Measurements from ENCODE around the gene SLFN5. TPM values are rescaled to one million over a fixed set of nuclear protein-coding genes. Genes with fewer than 3 reads are reported as not detected.

The SLFN5 gene
- total and polyA plus RNA-seq, 2 of the 13 experiments (the other 11 are each of a cell fraction or from before 2014, with no cell fraction given) = 0.25 to 0.35 TPM

GRCh38 chr17:35242805-35243560 is at the start of gene SLFN5 (continued):
- TF ChIP-seq ZNF597 (CRISPR knock-in tag; IDR thresholded peaks at IDR 0.05) = no peak
- TF ChIP-seq HHEX (CRISPR knock-in tag; IDR thresholded peaks at IDR 0.05) = no peak
- TF ChIP-seq MEF2D (CRISPR knock-in tag; IDR thresholded peaks at IDR 0.05) = no peak
- TF ChIP-seq FOXA3 (CRISPR knock-in tag; IDR thresholded peaks at IDR 0.05) = no peak
- TF ChIP-seq ZNF75D (CRISPR knock-in tag; IDR thresholded peaks at IDR 0.05; ENCODE audit: borderline replicate concordance) = no peak
- TF ChIP-seq THAP7 (CRISPR knock-in tag; IDR thresholded peaks at IDR 0.05) = no peak
- TF ChIP-seq HNRNPK (IDR thresholded peaks at IDR 0.05; ENCODE audit: low read depth, low read length, poor library complexity, severe bottlenecking) = no peak
- TF ChIP-seq TAF1 (CRISPR knock-in tag; IDR thresholded peaks at IDR 0.05) = peak; percentile 55; the same call in 1 of the 2 replicates
- TF ChIP-seq ZNF263 (CRISPR knock-in tag; IDR thresholded peaks at IDR 0.05) = peak; percentile 98
- no peak for TF ChIP-seq ATF4 (CRISPR knock-in tag; IDR thresholded peaks at IDR 0.05)
- TF ChIP-seq CREM (IDR thresholded peaks at IDR 0.05) = 0 out of 2 replicates have a peak, but pooled peaks have one; percentile 12
- TF ChIP-seq CREM (CRISPR knock-in tag; IDR thresholded peaks at IDR 0.05) = no peak
- TF ChIP-seq CBX1 (IDR thresholded peaks at IDR 0.05; ENCODE audit: low read depth) = no peak
- TF ChIP-seq ZFX (CRISPR knock-in tag; IDR thresholded peaks at IDR 0.05; ENCODE audit: low read depth) = 0 out of 2 replicates have a peak, but pooled peaks have one; percentile 20
- no peak for TF ChIP-seq ZNF343 (CRISPR knock-in tag; IDR thresholded peaks at IDR 0.05)
- no peak for TF ChIP-seq ZNF879 (CRISPR knock-in tag; IDR thresholded peaks at IDR 0.05)
- TF ChIP-seq POLR2A (IDR thresholded peaks at IDR 0.05; ENCODE audit: insufficient read depth in 1 of 2, low read depth in 2 of 2, low read length in 2 of 2) = peak; percentile 51 to 64; a peak in 2 of 4 replicates
- peak; percentile 40; the same call in 1 of the 2 replicates for TF ChIP-seq PHF8 (CRISPR knock-in tag; IDR thresholded peaks at IDR 0.05)
- no peak for TF ChIP-seq MTF2 (CRISPR knock-in tag; IDR thresholded peaks at IDR 0.05; ENCODE audit: borderline replicate concordance)
- no peak for TF ChIP-seq ZFP41 (CRISPR knock-in tag; IDR thresholded peaks at IDR 0.05; ENCODE audit: borderline replicate concordance)
- TF ChIP-seq RNF2 (conservative IDR thresholded peaks at IDR 0.05; ENCODE audit: low read depth) = no peak
- peak; percentile 39; the same call in 1 of the 2 replicates for TF ChIP-seq ZNF574 (CRISPR knock-in tag; IDR thresholded peaks at IDR 0.05)
- peak; percentile 83 for TF ChIP-seq SP2 (CRISPR knock-in tag; IDR thresholded peaks at IDR 0.05)
- no peak for TF ChIP-seq RXRB (CRISPR knock-in tag; IDR thresholded peaks at IDR 0.05; ENCODE audit: borderline replicate concordance)
- TF ChIP-seq ZMYM4 (CRISPR knock-in tag; IDR thresholded peaks at IDR 0.05) = 0 out of 2 replicates have a peak, but pooled peaks have one; percentile 13
